Hepatocyte (in vitro differentiated cells): ENCODE results near the gene PLLP.

Experiments used
- CTCF ChIP-seq: fragments of 200-600 bp; sonication (generic); IDR thresholded peaks from 2 replicates; pipeline ENCODE4 v1.5.1; 2016; ENCODE audit warnings: antibody characterized with exemption, mild to moderate bottlenecking; ENCODE audit not compliant: poor library complexity
- EZH2 ChIP-seq: fragments of 200-600 bp; sonication (generic); IDR thresholded peaks from 2 replicates; pipeline ENCODE4 v1.6.1; 2016; ENCODE audit warnings: antibody characterized with exemption, mild to moderate bottlenecking, borderline replicate concordance

GRCh38 chr16:57265850-57266530 is 18.5 kb downstream of the PLLP start:
- TF ChIP-seq EZH2: no peak
- no peak for TF ChIP-seq CTCF
